Endothelial cell of umbilical vein (primary cell): ENCODE measurements around the gene MYOD1. TPM values are rescaled to one million over a fixed set of nuclear protein-coding genes. Genes with fewer than 3 reads are reported as not detected.

ENCODE experiments used
- BruUV-seq: library from RNA; stranded (reverse); fragments of 400-500 nt; replicated peaks from 2 replicates; lab custom pipeline; 2021; lab: Mats Ljungman, UMichigan
- CTCF ChIA-PET: fragments of 300-600, 350-600 bp; sonication (Branson Sonifier 250); formaldehyde crosslinking; loops from one replicate; lab custom pipeline; 2021; ENCODE audit warnings: antibody characterized with exemption, inconsistent platforms; lab: Charles Lee
- POLR2A ChIA-PET: fragments of 300-600, 350-600 bp; sonication (Branson Sonifier 250); formaldehyde crosslinking; loops from one replicate; lab custom pipeline; 2021; ENCODE audit warnings: antibody characterized with exemption, inconsistent platforms; lab: Charles Lee
- DNase-seq: peaks from one replicate; pipeline ENCODE4 v3.0.0-alpha.2; 2011; ENCODE audit warnings: low read depth, low spot score
- FAIRE-seq: peaks from 2 replicates; lab custom pipeline; 2011; peaks lifted over from hg19 to GRCh38; lab: Jason Lieb, UNC
- H2AFZ ChIP-seq: 2 replicates; pipeline ENCODE4 v1.6.0; 2012; ENCODE audit warnings: low read depth, low read length, control low read depth, inconsistent platforms
- H3K27ac ChIP-seq: 2 replicates; pipeline ENCODE4 v1.5.1; 2011; ENCODE audit warnings: low read depth, mild to moderate bottlenecking, control low read depth, low read length, moderate library complexity; ENCODE audit not compliant: insufficient read depth
- H3K27me3 ChIP-seq, 2 experiments: 2 replicates each; pipeline versions ENCODE4 v1.6.0 to v1.6.1; 2011; ENCODE audit warnings: low read length in 2 of 2, mixed read lengths in 1 of 2; ENCODE audit not compliant: control insufficient read depth in 2 of 2, insufficient read depth in 2 of 2
- H3K36me3 ChIP-seq, 2 experiments: 2 replicates in 1 of 2; 3 replicates in 1 of 2; pipeline ENCODE4 v1.5.1; 2011; ENCODE audit warnings: low read length in 2 of 2, mild to moderate bottlenecking in 1 of 2, moderate library complexity in 1 of 2; ENCODE audit not compliant: control insufficient read depth in 2 of 2, insufficient read depth in 2 of 2; ENCODE audit errors: extremely low read depth in 1 of 2
- H3K4me1 ChIP-seq: 3 replicates; pipeline ENCODE4 v1.5.1; 2011; ENCODE audit warnings: mild to moderate bottlenecking, low read length; ENCODE audit not compliant: control insufficient read depth, insufficient read depth; ENCODE audit errors: extremely low read depth
- H3K4me2 ChIP-seq: 2 replicates; pipeline ENCODE4 v1.6.1; 2011; ENCODE audit warnings: low read length, control low read depth, mixed read lengths; ENCODE audit not compliant: insufficient read depth
- H3K4me3 ChIP-seq, 3 experiments: fragments of 200-600 bp in 1 of 3; sonication (generic), shearing (Covaris generic) in 1 of 3; replicated peaks in 1 of 3; 2 replicates each; pipeline ENCODE4 v1.5.1; 2011 to 2016; ENCODE audit warnings: control low read depth in 3 of 3, low read length in 3 of 3, mild to moderate bottlenecking in 2 of 3, inconsistent platforms in 1 of 3, low read depth in 1 of 3, moderate library complexity in 1 of 3; ENCODE audit not compliant: insufficient read depth in 1 of 3
- H3K79me2 ChIP-seq: 2 replicates; pipeline ENCODE4 v1.6.0; 2012; ENCODE audit warnings: low read length, inconsistent platforms; ENCODE audit not compliant: control insufficient read depth, insufficient read depth
- H3K9ac ChIP-seq: replicated peaks from 2 replicates; pipeline ENCODE3; 2011; ENCODE audit warnings: low read length, control low read depth; ENCODE audit not compliant: insufficient read depth; ENCODE audit errors: extremely low read depth
- H3K9me1 ChIP-seq: replicated peaks from 3 replicates; pipeline ENCODE4 v1.6.0; 2011; ENCODE audit warnings: mild to moderate bottlenecking, low read length; ENCODE audit not compliant: control insufficient read depth, insufficient read depth; ENCODE audit errors: extremely low read depth
- H3K9me3 ChIP-seq: replicated peaks from 2 replicates; pipeline ENCODE4 v1.5.1; 2012; ENCODE audit warnings: low read length, inconsistent platforms; ENCODE audit not compliant: control insufficient read depth, insufficient read depth
- H4K20me1 ChIP-seq: replicated peaks from 2 replicates; pipeline ENCODE3; 2011; ENCODE audit warnings: mild to moderate bottlenecking, low read length; ENCODE audit not compliant: control insufficient read depth, insufficient read depth; ENCODE audit errors: extremely low read depth
- EZH2 ChIP-seq: IDR thresholded peaks from 2 replicates; pipeline ENCODE4 v1.6.1; 2012; ENCODE audit warnings: borderline replicate concordance, low read depth, mild to moderate bottlenecking, moderate library complexity, low read length, inconsistent platforms; ENCODE audit not compliant: severe bottlenecking
- FOS ChIP-seq: IDR thresholded peaks from 2 replicates; pipeline ENCODE4 v1.6.1; 2011; ENCODE audit warnings: mild to moderate bottlenecking, low read length, moderate library complexity, borderline replicate concordance; ENCODE audit not compliant: insufficient read depth
- GATA2 ChIP-seq: IDR thresholded peaks from 2 replicates; pipeline ENCODE4 v1.7.0; 2011; ENCODE audit warnings: low read depth, mild to moderate bottlenecking, moderate library complexity, mixed read lengths, low read length; ENCODE audit not compliant: insufficient read length, insufficient read depth
- JUN ChIP-seq: IDR thresholded peaks from 2 replicates; pipeline ENCODE4 v1.6.1; 2011; ENCODE audit warnings: borderline replicate concordance, low read depth; ENCODE audit not compliant: insufficient read length, insufficient read depth
- MYC ChIP-seq: IDR thresholded peaks from one replicate; pipeline ENCODE4 v1.6.1; 2011; ENCODE audit warnings: mild to moderate bottlenecking, low read depth, low read length
- POLR2A ChIP-seq: IDR thresholded peaks from 2 replicates; pipeline ENCODE4 v1.6.1; 2012; ENCODE audit warnings: low read depth, mild to moderate bottlenecking, control low read depth, low read length
- POLR2AphosphoS5 ChIP-seq: IDR thresholded peaks from 2 replicates; pipeline ENCODE4 v1.6.1; 2012; ENCODE audit warnings: low read depth, mild to moderate bottlenecking, control low read depth, low read length, moderate library complexity; ENCODE audit not compliant: insufficient read depth
- dilution Hi-C: fragments of 300-500 bp; cut with MboI; formaldehyde crosslinking; loops from one replicate; pipeline ENCODE4 v1.15.0; 2019; ENCODE audit warnings: low sequenced_read_pairs; ENCODE audit not compliant: extremely low pct_ligation_motif_present
- intact Hi-C: fragments of 100-400 bp; cut with micrococcal nuclease; formaldehyde crosslinking; loops from one replicate; pipeline ENCODE4 v1.10.0; 2022
- polyA plus RNA-seq, 4 experiments: library from polyadenylated mRNA; depleted of rRNA in 3 of 4; stranded (reverse) in 3 of 4; unstranded in 1 of 4; fragments of >200 nt; gene quantifications; 2 replicates each; pipeline versions ENCODE4 v1.2.1 to v1.2.3, GENCODE V29; 2011 to 2012; ENCODE audit warnings: missing spikeins in 1 of 4
- total RNA-seq: library from RNA; stranded (reverse); gene quantifications from 2 replicates; pipeline ENCODE4 v1.2.3, GENCODE V29; 2021
- TF ChIP-seq, protein P1 (sequence below), 2 donors: IDR thresholded peaks; 1 replicate in 1 of 2; 2 replicates in 1 of 2; pipeline ENCODE4 v1.5.1; 2011; ENCODE audit warnings: low read length in 2 of 2, mild to moderate bottlenecking in 2 of 2, moderate library complexity in 2 of 2, control low read depth in 1 of 2, inconsistent platforms in 1 of 2, low read depth in 1 of 2; ENCODE audit not compliant: insufficient read depth in 1 of 2; ENCODE audit errors: extremely low read depth in 1 of 2
- TF ChIP-seq, protein P2 (sequence below): IDR thresholded peaks from 2 replicates; pipeline ENCODE4 v1.6.1; 2011; ENCODE audit not compliant: insufficient read depth, insufficient read length

Gene MYOD1
- total and polyA plus RNA-seq, 2 donors (not counting 3 experiments of a cell fraction or from before 2014, with no cell fraction given), result not detected

DNA sequence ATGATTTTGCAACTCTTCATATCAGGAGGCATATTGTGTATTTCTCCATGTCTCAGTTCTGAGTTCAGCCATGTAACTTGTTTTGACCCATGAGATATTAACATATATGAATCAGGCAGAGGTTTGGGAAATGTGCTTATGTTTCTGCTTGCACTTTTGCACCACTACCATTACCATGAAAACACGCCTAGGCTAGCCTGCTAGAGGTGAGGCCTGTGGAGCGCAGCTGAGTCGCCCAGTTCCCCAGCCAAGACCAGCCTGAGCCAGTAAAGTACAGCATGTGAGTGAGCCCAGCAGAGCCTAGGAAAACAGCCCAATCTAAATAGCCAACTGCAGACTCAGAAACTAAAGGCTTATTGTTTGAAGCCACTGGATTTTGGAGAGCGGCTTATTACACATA, 18.4 kb upstream of the MYOD1 start:
- Histone ChIP-seq H3K27me3 (peaks cover 10% of the 10 kb centered on the region in 2 experiments), H3K9me1 (no peaks in the 10 kb centered on the region), H3K9me3 (no peaks in the 10 kb centered on the region), H3K4me3 (no peak overlapping the region), H3K9ac (no peak overlapping the region), H4K20me1 (no peaks in the 10 kb centered on the region), H3K4me2 (no peak overlapping the region), H3K27ac (no peak overlapping the region), H3K36me3 (no peaks in the 10 kb centered on the region), H3K79me2 (no peaks in the 10 kb centered on the region), H3K4me1 (no peaks in the 10 kb centered on the region), H2AFZ (no peak overlapping the region)
- DNase-seq (no peak), FAIRE-seq (no peak)
- intact Hi-C loops (no loop called here), dilution Hi-C loops (no loop called here)
- ChIA-PET POLR2A (no interaction called here), CTCF (no interaction called here)
- TF ChIP-seq, protein P1, sequence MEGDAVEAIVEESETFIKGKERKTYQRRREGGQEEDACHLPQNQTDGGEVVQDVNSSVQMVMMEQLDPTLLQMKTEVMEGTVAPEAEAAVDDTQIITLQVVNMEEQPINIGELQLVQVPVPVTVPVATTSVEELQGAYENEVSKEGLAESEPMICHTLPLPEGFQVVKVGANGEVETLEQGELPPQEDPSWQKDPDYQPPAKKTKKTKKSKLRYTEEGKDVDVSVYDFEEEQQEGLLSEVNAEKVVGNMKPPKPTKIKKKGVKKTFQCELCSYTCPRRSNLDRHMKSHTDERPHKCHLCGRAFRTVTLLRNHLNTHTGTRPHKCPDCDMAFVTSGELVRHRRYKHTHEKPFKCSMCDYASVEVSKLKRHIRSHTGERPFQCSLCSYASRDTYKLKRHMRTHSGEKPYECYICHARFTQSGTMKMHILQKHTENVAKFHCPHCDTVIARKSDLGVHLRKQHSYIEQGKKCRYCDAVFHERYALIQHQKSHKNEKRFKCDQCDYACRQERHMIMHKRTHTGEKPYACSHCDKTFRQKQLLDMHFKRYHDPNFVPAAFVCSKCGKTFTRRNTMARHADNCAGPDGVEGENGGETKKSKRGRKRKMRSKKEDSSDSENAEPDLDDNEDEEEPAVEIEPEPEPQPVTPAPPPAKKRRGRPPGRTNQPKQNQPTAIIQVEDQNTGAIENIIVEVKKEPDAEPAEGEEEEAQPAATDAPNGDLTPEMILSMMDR (IDR thresholded peaks at IDR 0.05; ENCODE audit: extremely low read depth in 1 of 2, insufficient read depth in 1 of 2, low read depth in 1 of 2, low read length in 2 of 2), result no peak
- TF ChIP-seq MYC (no peak), POLR2A (no peak), FOS (no peak), EZH2 (no peak), GATA2 (no peak), POLR2AphosphoS5 (no peak), JUN (no peak)
- TF ChIP-seq, protein P2, sequence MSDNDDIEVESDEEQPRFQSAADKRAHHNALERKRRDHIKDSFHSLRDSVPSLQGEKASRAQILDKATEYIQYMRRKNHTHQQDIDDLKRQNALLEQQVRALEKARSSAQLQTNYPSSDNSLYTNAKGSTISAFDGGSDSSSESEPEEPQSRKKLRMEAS, result no peak
- BruUV-seq, result no TSS peak
